ENCODE data around the gene RC3H1. TPM values are rescaled to one million over a fixed set of nuclear protein-coding genes. Genes with fewer than 3 reads are reported as not detected.

The RC3H1 gene
- total RNA-seq, 1 donor from 2014 or later: 33.6 TPM

GRCh38 chr1:174021591-174022079, 522 bp downstream of the RC3H1 start:
- DNase-seq (ENCODE audit: extremely low spot score, unreplicated experiment): peak; percentile 87
- peaks cover 3% of the 10 kb centered on the region for H3K36me3 Mint-ChIP-seq (ENCODE audit: unreplicated experiment)
- no peaks in the 10 kb centered on the region for H3K27me3 Mint-ChIP-seq (ENCODE audit: unreplicated experiment)
- peak overlapping the region; percentile 95 for H3K4me3 Mint-ChIP-seq (ENCODE audit: unreplicated experiment)
- peaks cover 52% of the 10 kb centered on the region for H3K4me1 Mint-ChIP-seq (ENCODE audit: unreplicated experiment)
- H3K27ac Mint-ChIP-seq (ENCODE audit: unreplicated experiment): peak overlapping the region; percentile 80
- H3K9me3 Mint-ChIP-seq (ENCODE audit: unreplicated experiment): no peaks in the 10 kb centered on the region
- TF ChIP-seq, protein P1, sequence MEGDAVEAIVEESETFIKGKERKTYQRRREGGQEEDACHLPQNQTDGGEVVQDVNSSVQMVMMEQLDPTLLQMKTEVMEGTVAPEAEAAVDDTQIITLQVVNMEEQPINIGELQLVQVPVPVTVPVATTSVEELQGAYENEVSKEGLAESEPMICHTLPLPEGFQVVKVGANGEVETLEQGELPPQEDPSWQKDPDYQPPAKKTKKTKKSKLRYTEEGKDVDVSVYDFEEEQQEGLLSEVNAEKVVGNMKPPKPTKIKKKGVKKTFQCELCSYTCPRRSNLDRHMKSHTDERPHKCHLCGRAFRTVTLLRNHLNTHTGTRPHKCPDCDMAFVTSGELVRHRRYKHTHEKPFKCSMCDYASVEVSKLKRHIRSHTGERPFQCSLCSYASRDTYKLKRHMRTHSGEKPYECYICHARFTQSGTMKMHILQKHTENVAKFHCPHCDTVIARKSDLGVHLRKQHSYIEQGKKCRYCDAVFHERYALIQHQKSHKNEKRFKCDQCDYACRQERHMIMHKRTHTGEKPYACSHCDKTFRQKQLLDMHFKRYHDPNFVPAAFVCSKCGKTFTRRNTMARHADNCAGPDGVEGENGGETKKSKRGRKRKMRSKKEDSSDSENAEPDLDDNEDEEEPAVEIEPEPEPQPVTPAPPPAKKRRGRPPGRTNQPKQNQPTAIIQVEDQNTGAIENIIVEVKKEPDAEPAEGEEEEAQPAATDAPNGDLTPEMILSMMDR (IDR thresholded peaks at IDR 0.05): no peak

- no peak overlapping the region for H3K27ac Mint-ChIP-seq (ENCODE audit: unreplicated experiment)
- no peak overlapping the region for H3K4me3 Mint-ChIP-seq (ENCODE audit: unreplicated experiment)
- no peaks in the 10 kb centered on the region for H3K9me3 Mint-ChIP-seq (ENCODE audit: unreplicated experiment)
- H3K36me3 Mint-ChIP-seq (ENCODE audit: unreplicated experiment): peaks cover 3% of the 10 kb centered on the region
- no peaks in the 10 kb centered on the region for H3K27me3 Mint-ChIP-seq (ENCODE audit: unreplicated experiment)
- no peak for DNase-seq (ENCODE audit: extremely low spot score, unreplicated experiment)
- H3K4me1 Mint-ChIP-seq (ENCODE audit: unreplicated experiment): peaks cover 52% of the 10 kb centered on the region
- TF ChIP-seq, protein P1 (IDR thresholded peaks at IDR 0.05): no peak
Measured at GRCh38 chr1:174018565-174018964, 3.6 kb downstream of the RC3H1 start.

DNA sequence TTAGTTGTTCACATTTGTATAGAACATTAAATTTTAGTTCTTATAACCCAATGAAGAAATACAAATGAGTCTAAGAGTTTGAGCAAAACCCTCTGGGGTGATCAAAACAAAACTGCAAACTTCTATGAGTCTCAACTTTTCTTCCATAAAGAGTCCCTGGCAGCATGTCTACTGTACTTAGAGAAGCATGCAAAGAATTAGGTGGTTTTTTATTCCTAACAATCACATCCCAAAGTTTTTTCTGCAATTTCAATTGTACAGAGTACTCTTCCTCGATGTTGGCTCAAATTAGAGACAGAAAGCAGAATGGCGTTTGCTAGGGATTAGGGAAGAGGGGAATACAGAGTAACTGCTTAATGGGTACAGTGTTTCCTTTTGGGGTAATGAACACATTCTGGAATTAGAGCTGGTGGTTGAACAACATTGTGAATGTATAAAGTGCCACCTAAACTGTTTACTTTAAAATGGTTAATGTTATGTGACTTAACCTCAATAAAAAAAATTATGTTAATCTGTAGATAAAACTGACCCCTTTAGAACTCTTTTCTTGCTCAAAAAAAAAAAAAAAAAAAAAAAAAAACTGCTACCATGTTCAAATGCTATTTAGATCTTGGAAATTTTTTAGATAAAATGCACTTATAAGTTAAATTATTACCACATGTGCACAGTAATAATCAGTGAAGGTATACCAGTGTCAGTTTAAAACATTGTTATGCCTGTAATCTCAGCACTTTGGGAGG, 4.8 kb downstream of the RC3H1 start:
- TF ChIP-seq, protein P1 (IDR thresholded peaks at IDR 0.05): no peak
- Mint-ChIP-seq H3K36me3 (ENCODE audit: unreplicated experiment) (peaks cover 5% of the 10 kb centered on the region), H3K9me3 (ENCODE audit: unreplicated experiment) (no peaks in the 10 kb centered on the region), H3K27me3 (ENCODE audit: unreplicated experiment) (no peaks in the 10 kb centered on the region), H3K27ac (ENCODE audit: unreplicated experiment) (no peak overlapping the region), H3K4me3 (ENCODE audit: unreplicated experiment) (no peak overlapping the region), H3K4me1 (ENCODE audit: unreplicated experiment) (peaks cover 40% of the 10 kb centered on the region)
- DNase-seq (ENCODE audit: extremely low spot score, unreplicated experiment): no peak

- Mint-ChIP-seq H3K36me3 (ENCODE audit: unreplicated experiment) (peaks cover 4% of the 10 kb centered on the region), H3K27ac (ENCODE audit: unreplicated experiment) (no peak overlapping the region), H3K4me1 (ENCODE audit: unreplicated experiment) (peaks cover 23% of the 10 kb centered on the region), H3K9me3 (ENCODE audit: unreplicated experiment) (no peaks in the 10 kb centered on the region), H3K4me3 (ENCODE audit: unreplicated experiment) (no peak overlapping the region), H3K27me3 (ENCODE audit: unreplicated experiment) (no peaks in the 10 kb centered on the region)
- DNase-seq (ENCODE audit: extremely low spot score, unreplicated experiment): no peak
- TF ChIP-seq, protein P1 (IDR thresholded peaks at IDR 0.05): no peak
Measured at GRCh38 chr1:174013864-174014418, 8.2 kb downstream of the RC3H1 start.

DNA sequence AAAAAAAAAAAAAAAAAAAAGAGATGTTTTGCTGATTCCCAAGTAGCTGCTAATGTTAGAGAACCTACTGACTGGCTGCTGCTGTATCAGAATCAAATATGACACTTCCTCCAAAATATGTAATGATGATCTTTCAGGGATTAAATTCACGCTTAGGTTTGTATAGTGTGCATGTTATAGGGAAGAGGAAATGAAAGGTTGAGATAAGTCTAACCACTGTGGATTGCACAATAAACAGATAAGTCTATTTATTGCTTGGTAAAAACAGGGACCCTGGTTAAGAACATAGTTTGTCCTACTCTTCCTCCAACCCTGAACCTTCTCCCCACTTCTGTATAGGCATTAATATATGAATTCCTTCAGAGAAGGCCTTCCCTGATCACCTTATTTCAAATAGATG, 13.2 kb downstream of the RC3H1 start:
- H3K27ac Mint-ChIP-seq (ENCODE audit: unreplicated experiment): no peak overlapping the region
- H3K9me3 Mint-ChIP-seq (ENCODE audit: unreplicated experiment): no peaks in the 10 kb centered on the region
- H3K4me1 Mint-ChIP-seq (ENCODE audit: unreplicated experiment): peaks cover 33% of the 10 kb centered on the region
- no peak for DNase-seq (ENCODE audit: extremely low spot score, unreplicated experiment)
- no peaks in the 10 kb centered on the region for H3K27me3 Mint-ChIP-seq (ENCODE audit: unreplicated experiment)
- TF ChIP-seq, protein P1 (IDR thresholded peaks at IDR 0.05): no peak
- H3K36me3 Mint-ChIP-seq (ENCODE audit: unreplicated experiment): peaks cover 4% of the 10 kb centered on the region
- H3K4me3 Mint-ChIP-seq (ENCODE audit: unreplicated experiment): no peak overlapping the region
